ENCODE results near the gene OBSL1.

Gene OBSL1

DNA sequence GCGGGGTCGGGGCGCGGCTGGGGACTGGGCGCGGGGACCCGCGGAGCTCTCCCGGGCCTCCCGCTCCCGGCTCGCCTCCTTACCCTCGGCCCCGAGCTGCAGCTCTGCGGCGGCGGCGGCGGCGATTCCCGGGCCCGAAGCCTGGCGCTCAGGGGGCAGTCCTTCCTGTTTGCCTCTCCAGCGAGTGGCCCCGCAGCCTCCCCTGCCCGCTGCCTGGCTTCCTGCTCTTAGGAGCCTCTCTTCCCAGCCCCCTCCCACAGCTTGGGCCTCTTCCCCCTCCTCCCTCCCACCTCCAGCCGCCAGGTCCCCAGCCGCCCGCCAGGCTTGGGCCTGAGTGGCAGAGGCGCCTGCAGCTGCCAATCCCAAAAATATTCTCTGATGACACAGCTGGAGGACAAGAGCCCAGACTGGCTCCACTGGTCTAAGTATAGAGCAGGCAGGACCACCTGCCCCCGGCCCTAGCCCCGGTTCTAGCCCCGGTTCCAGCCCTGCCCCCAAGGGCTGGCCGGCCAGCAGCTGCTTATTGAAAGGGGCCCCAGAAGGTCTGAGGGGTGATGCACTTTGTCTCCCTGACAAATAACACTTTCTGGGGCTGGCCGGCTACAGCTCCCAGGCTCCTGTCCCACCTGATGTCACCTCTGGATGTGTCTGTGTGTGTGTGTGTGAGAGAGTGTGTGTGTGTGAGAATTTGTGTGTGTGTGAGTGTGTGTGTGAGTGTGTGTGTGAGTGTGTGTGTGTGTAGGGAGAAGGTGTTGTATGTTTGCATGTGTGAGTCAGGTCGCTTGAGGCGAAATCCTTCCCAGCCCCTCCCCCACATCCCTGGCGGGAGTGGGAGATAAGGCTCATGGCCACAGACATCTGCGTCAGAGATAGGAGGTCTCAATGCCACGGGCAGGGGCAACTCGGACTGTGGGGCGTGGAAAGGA is at the start of gene OBSL1:
TSS of gene OBSL1 (minus strand) at position 229 of the 926 bp plus-strand sequence. CDS start 307 bp downstream, outside the sequence.
- in situ Hi-C loops (cut with MboI; ENCODE audit: low sequenced_read_pairs): no loop called here

DNA sequence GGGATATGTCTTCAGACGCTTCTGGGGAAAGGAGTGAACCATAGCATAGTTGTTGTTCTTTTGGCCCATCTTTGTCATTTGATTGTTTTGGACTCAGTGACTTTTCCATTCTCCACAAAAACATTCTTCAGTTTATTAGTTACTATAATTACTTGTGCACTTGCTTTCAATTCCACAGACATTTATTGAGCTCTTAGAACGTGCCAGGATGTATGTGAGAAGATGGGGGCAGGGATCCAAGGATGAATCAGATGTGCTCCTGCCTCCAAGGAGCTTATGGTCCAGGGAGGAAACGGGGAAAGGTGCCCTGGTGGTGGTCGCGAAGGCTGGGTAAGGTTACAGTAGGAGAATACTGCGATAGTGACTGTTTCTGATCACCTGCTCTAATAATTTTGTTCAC is 49.2 kb upstream of the OBSL1 start:
- in situ Hi-C loops (cut with MboI; ENCODE audit: low sequenced_read_pairs): no loop called here

DNA sequence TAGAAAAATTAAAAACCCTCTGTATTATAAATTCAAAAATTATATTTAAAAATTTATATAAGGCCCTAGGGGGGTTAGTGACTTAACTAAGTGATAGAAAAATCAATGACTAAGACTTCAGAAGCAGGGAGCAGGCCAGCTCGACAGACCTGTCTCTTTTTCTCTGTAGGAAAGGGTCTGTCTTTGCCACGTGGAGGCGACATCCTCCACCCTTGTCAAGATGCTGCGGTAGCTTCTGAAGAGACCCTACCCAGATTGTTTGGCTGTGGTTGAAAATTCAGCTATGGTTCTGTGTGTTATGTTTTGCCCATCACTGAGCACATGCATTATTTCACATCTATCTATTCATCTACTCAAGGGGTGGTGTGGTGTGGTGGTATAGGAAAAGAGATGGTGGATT is 47.9 kb upstream of the OBSL1 start:
- in situ Hi-C loops (cut with MboI; ENCODE audit: low sequenced_read_pairs): no loop called here

DNA sequence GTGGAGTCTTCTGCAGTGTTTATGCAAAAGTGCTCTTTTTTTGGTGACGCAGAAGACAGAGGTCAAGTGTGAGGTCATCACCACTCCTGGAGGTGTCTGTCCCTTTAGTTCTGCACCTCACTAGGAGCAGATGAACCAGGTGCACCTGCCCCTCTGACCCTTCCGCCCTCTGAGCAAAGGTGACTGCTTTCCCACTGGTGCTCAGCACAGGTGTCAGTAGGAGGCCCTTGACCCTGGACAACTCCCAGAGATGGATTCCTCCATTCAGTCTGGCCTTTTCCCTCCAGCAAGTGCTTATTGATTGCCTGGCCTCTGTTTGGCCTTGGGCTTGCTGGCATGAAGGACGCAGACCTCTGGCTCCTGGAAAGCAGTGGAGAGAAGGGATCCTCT is 47.4 kb upstream of the OBSL1 start:
- in situ Hi-C loops (cut with MboI; ENCODE audit: low sequenced_read_pairs): no loop called here

DNA sequence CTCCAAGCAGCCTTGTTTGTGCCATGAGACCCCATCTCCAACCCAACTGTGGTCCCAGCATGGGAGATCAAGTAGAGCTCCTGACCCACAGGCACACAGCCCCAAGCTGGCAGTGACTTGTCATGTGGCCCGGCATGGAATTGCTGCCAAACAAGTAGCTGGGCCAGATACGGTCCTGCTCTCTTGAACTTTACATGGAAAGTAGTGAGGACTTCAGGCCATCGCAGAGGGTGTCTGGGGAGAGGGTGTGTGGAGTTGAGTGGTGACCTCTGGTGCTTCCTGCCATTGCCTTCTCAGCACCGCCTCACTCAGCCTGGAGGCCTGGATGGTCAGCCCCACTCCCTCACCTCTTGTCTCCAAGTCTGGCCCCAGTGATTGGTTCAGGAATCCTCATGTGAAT is 45.2 kb upstream of the OBSL1 start:
- in situ Hi-C loops (cut with MboI; ENCODE audit: low sequenced_read_pairs): no loop called here

DNA sequence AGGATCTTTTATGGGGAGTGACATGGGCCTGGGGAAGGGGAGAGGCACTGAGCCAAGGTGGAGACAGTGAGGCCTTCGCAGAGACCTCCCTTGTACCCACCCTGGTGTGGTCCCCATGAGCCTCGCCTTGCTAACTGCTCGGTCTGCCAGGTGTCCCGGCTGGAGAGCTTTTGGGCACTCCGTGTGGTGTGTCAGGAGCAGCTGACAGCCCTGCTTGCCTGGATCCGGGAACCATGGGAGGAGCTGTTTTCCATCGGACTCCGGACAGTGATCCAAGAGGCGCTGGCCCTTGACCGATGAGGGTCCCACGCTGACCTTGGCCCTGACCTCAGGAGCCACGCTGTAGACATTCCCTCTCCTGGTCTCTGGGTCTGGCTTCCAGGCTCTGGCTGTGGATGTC is 44.6 kb upstream of the OBSL1 start:
- in situ Hi-C loops (cut with MboI; ENCODE audit: low sequenced_read_pairs): no loop called here

DNA sequence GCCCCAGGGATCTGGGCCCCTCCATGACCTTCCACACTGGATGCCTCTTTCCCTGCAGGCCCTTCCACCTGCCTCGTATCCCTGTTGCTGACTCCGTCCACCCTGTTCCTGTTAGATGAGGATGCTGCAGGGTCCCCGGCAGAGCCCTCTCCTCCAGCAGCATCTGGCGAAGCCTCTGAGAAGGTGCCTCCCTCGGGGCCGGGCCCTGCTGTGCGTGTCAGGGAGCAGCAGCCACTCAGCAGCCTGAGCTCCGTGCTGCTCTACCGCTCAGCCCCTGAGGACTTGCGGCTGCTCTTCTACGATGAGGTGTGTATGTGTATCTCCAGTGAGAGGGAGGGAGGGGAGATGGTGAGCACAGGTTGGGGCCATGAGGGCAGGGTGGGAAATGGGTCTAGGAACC is 43.7 kb upstream of the OBSL1 start:
- in situ Hi-C loops (cut with MboI; ENCODE audit: low sequenced_read_pairs): no loop called here

DNA sequence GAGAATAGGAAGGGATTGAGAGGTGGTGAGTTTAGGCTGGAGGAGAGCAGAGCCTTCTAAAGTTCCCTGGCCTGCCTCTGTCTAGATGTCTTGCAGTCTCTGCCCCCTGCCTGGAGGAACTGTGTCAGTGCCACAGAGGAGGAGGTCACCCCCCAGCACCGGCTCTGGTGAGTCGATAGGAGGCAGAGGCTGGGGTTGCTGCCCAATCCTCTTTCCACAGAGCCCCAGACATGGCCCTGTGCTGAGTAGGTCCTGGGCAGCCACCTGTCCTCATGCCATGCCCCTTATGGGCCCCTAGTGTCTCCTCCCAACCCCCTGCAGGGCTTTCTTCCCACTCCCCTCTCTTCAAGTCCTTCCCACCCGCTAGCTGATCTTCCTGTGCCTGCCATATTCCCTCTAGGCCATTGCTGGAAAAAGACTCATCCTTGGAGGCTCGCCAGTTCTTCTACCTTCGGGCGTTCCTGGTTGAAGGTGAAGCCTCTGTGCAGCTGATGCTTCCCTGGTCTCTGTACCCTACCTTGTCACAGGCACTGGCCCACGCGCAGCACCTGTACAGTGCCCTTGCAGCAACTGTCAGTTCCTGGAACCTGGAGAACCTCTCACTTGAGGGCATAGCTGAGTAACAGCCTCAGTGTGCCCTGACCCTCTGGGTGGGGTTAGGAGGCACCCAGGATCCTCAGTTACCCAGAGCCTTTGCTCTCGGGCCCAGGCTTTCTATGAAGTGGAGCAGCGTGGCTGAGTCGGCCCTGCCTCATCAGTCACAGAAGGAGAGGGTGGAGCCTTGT is 42.9 kb upstream of the OBSL1 start:
- in situ Hi-C loops (cut with MboI; ENCODE audit: low sequenced_read_pairs): no loop called here

DNA sequence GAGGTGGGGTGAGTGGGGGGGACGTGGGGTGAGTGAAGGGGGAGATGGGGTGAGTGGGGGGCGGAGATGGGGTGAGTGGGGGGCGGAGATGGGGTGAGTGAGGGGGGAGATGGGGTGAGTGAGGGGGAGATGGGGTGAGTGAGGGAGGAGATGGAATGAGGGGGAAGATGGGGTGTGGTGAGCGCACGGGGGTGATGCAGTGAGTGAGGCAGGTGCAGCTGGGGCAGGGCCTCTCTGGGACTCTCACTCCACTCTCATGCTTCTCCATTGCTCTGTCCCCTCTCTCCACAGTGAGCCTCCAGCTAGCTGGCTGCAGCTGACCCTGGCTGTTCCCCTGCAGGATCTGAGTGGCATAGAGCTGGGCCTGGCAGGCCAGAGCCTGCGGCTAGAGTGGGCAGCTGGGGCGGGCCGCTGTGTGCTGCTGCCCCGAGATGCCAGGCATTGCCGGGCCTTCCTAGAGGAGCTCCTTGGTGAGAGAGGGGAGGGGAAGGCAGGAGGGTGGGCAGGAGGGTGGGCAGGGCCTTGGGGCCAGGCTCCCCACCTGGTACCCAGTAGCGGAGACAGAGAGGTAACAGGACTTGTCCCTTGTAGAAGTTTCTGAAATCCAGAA is 42.2 kb upstream of the OBSL1 start:
- in situ Hi-C loops (cut with MboI; ENCODE audit: low sequenced_read_pairs): no loop called here

DNA sequence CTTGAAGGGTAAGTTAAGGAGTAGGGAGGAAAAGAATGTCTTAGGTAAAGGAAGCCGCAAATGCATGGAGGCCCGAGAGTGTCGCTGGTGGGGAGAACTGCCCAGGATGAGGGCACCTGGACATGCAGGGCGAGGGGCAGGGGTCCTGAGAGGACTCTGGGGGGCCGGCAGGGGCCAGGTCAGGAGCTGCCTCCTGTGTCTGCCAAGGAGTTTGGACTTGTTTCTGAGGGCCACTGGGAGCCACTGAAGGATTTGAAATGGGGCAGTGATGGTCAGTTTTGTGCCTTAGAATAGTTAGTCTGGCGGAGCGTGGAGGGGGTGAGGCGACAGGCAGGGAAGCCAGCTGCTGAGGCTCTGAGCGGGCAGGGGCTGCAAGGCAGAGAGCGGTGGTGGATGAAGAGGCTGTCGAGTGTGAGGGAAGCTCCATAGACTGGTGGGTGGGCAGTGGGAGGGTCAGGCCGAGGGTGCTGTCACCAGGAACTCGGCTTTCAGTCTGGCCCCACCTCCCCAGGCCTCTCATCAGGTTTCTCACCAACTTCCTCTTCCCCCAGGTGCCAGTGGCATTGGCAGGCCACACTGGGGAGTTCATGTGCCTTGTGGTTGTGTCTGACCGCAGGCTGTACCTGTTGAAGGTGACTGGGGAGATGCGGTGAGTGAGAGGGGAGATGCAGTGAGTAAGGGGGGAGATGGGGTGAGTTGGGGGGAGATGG is 41.4 kb upstream of the OBSL1 start:
- in situ Hi-C loops (cut with MboI; ENCODE audit: low sequenced_read_pairs): no loop called here

DNA sequence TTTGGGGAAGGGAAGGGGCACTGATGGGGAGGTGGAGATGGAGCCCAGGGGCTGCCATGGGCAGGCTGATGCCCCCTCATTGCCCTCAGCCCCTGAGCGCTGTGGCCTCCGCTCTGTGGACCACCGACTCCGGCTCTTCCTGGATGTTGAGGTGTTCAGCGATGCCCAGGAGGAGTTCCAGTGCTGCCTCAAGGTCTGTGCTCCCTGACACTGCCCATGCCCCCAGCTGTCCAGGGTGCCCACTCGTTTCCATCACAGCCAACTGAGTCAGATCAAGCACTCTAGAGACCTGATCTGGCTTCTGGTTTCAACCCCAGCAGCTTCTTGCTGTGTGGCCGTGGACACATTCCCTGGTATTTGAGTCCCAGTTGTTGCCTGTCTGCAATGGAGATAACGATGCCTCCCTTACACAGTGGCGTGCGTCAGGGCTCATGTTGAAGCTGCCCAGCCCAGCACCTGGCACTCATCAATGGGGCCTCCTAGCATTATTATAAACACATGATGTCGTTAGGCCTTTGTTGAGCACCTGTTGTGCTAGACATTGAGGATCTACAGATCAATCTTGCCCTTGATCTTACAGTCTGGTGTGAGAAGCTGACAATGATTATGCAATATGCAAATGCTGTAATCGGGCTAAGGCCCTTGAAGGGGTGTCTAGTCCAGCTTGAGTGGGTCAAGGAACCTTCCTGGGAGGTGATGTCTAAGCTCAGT is 40.7 kb upstream of the OBSL1 start:
- in situ Hi-C loops (cut with MboI; ENCODE audit: low sequenced_read_pairs): no loop called here

DNA sequence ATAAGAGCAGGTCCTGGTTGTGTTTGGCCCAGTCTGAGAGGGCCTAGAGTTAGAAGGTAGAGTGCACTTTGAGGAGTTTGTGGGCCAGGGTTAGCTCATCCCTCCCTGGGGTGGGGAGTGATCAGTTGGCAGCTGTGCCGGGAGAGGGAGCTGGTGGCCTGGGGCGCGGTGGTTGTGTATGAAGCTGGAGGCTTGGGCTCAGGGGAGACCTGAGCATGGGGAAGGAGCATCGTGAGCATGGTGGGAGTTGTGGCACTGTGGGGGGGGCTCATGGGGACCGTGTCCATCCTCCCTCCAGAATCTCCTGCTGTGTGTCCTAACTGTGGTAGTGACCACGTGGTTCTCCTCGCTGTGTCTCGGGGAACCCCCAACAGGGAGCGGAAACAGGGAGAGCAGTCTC is 40.0 kb upstream of the OBSL1 start:
- in situ Hi-C loops (cut with MboI; ENCODE audit: low sequenced_read_pairs): no loop called here

DNA sequence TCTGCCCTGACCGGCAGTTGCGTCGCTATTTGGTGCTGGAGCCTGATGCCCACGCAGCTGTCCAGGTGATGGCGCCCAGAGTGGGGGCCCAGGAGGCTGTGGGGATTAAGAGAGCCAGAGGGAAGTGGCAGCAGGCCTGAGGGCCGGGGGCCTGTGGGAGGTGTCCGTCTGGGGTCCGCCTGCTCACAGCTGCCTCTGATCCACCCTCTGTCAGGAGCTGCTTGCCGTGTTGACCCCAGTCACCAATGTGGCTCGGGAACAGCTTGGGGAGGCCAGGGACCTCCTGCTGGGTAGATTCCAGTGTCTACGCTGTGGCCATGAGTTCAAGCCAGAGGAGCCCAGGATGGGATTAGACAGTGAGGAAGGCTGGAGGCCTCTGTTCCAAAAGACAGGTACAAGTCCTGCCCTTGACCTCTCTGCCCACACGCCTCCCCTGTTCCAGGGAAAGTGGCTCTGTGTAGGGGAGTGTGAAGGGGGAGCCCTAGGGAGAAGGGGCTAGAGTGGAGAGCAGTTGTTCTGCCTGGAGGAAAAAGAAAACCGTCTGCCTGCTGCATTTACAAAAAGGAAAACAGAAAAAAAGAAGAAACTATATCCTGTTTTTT is 37.9 kb upstream of the OBSL1 start:
- in situ Hi-C loops (cut with MboI; ENCODE audit: low sequenced_read_pairs): no loop called here

DNA sequence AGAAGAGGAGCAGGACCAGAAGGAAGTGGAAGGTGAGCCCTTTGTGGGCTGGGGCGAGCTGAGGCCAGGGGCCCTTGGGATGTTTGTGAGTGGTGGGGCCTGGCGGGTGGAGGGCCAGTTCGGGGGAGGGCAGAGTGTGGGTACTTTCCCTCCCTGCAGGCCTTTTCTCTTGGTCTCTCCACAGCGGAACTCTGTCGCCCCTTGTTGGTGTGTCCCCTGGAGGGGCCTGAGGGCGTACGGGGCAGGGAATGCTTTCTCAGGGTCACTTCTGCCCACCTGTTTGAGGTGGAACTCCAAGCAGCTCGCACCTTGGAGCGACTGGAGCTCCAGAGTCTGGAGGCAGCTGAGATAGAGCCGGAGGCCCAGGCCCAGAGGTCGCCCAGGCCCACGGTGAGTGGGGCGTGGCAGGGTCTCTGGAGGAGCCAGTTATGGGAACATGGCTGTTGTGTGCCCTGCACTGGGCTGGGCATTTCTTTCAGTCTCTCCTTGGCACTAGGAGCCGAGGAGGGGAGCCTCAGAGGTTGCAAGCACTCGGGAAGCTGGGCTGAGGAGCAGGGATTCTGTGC is 37.1 kb upstream of the OBSL1 start:
- in situ Hi-C loops (cut with MboI; ENCODE audit: low sequenced_read_pairs): no loop called here

DNA sequence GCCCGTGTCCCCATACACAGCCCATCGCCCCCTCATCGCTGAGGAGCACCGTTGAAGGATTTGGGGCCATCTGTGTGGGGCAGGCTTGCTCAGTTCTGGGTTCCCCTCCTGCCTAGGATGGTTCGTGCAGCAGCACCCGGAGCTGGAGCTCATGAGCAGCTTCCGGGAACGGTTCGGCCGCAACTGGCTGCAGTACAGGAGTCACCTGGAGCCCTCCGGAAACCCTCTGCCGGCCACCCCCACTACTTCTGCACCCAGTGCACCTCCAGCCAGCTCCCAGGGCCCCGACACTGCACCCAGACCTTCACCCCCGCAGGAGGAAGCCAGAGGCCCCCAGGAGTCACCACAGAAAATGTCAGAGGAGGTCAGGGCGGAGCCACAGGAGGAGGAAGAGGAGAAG is 36.6 kb upstream of the OBSL1 start:
- in situ Hi-C loops (cut with MboI; ENCODE audit: low sequenced_read_pairs): no loop called here

DNA sequence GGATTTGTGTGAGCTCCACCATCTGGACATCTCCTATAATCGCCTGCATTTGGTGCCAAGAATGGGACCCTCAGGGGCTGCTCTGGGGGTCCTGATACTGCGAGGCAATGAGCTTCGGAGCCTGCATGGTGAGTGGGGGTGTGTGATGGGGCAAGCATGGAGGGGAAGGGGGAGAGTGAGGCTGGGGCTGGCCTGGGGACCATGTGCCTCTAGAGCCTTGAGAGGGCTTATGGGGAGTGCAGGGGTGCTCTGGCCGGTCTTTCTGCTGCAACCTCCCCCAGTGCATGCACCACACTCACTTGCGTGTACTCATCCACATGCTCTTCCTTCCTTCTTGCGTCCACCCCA is 34.2 kb upstream of the OBSL1 start:
- in situ Hi-C loops (cut with MboI; ENCODE audit: low sequenced_read_pairs): no loop called here

DNA sequence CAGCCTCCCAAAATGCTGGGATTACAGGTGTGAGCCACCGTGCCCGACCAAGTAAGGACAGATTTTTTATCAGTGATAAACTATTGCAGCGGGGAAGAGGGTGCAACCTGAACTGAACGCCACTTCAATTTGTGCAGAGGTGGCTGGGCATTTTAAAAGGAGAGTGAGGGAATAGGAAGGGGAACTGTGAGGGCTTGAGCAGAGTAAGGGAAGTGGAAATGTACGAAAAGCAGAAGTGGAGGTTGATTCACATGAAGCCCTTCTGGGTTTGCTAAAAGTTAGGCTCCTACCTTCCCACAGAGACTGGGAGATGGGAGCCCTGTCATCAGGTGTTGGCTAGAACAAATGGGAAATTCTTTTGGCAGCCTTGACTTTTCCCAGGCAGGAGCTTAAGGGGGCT is 32.4 kb upstream of the OBSL1 start:
- in situ Hi-C loops (cut with MboI; ENCODE audit: low sequenced_read_pairs): no loop called here

DNA sequence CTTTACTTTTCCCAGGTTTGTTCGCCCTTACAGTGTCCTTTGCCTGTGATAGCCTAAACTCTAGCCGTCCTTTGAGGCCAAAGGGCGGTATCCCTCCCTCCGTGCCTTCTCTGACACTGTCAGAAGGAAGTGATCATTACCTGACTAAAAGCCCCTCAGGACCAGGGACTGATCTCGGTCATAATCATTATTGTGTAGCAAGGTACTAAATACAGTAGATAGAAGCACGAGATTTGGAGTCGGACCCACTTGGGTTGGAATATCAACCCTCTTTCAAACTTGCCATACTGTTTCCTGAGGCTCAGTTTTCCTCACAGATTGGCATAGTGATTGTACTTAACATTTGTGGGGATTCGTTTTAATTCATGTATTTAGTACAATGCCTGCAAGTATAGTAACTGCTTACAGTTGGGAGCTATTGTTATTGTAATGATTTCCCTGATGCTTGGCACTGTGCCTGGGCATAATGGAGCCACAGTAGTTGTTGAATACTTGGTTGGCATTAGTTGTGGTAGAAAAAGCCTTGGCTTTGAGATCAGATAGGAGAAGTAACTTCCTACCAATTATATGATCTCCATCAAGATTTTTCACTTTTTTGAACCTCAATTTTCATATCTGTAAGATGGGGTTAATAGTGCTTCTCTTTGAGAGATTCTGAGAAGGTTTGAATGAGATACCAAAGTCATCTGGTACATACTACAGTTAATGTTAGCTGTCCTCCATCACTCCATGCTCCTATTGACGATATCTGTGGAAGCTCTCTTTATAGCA is 27.2 kb upstream of the OBSL1 start:
- in situ Hi-C loops (cut with MboI; ENCODE audit: low sequenced_read_pairs): no loop called here
